Liver (tissue), 2 donors: ENCODE results near the gene ZNF484.
"Not testable (repeated sequence)": the region's sequence is repeated elsewhere in the genome, so short reads cannot be mapped to it uniquely, and the experiment has no call there.

Experiments used
- RAD21 ChIP-seq, 2 donors: IDR thresholded peaks; 2 replicates each; pipeline ENCODE4 v1.6.1; 2016; ENCODE audit warnings: antibody characterized with exemption in 2 of 2, mild to moderate bottlenecking in 2 of 2
- YY1 ChIP-seq: IDR thresholded peaks from 2 replicates; pipeline ENCODE4 v1.6.1; 2016; ENCODE audit warnings: antibody characterized with exemption, mild to moderate bottlenecking
- donor health status: healthy.

GRCh38 chr9:92905137-92905536 lies 27.3 kb upstream of the ZNF484 start:
- not testable (repeated sequence) for TF ChIP-seq RAD21 (IDR thresholded peaks at IDR 0.05); YY1
